Upper lobe of left lung (tissue), 6 donors: ENCODE measurements around the gene EVL. TPM values are rescaled to one million over a fixed set of nuclear protein-coding genes. Genes with fewer than 3 reads are reported as not detected.

ENCODE experiments used
- ATAC-seq, 2 donors: fragments of 200-7000 bp; cut with Tn5 transposase; one replicate each; pipeline ENCODE4 v1.9.1; 2022; ENCODE audit warnings: mild to moderate bottlenecking in 2 of 2, moderate library complexity in 2 of 2; ENCODE audit not compliant: low FRiP score in 2 of 2
- DNase-seq, 2 donors: peaks; one replicate each; pipeline ENCODE4 v3.0.0-alpha.2; 2019 to 2020
- H3K27ac ChIP-seq, 4 donors: fragments of 200-600 bp; sonication (generic); one replicate each; pipeline ENCODE4 v1.5.1; 2016 to 2019
- H3K27me3 ChIP-seq, 4 donors: fragments of 200-600 bp; sonication (generic); one replicate each; pipeline ENCODE4 v1.5.1; 2017 to 2019
- H3K36me3 ChIP-seq, 4 donors: fragments of 200-600 bp; sonication (generic); one replicate each; pipeline ENCODE4 v1.5.1; 2016 to 2019
- H3K4me1 ChIP-seq, 4 donors: fragments of 200-600 bp; sonication (generic); one replicate each; pipeline ENCODE4 v1.5.1; 2018 to 2019
- H3K4me3 ChIP-seq, 4 donors: fragments of 200-600 bp; sonication (generic); one replicate each; pipeline ENCODE4 v1.5.1; 2017 to 2019; ENCODE audit warnings: mild to moderate bottlenecking in 2 of 4, moderate library complexity in 1 of 4
- H3K9me3 ChIP-seq, 4 donors: fragments of 200-600 bp; sonication (generic); one replicate each; pipeline ENCODE4 v1.5.1; 2018 to 2019
- CTCF ChIP-seq, 6 experiments: fragments of 450-650 bp in 4 of 6; fragments of 200-600 bp in 2 of 6; sonication (generic) in 2 of 6; IDR thresholded peaks; one replicate each; pipeline ENCODE4 v1.5.1; 2016 to 2019; ENCODE audit warnings: antibody characterized with exemption in 6 of 6
- EP300 ChIP-seq, 4 donors: sonication (generic); formaldehyde crosslinking; IDR thresholded peaks; one replicate each; pipeline ENCODE4 v1.5.1; 2017; ENCODE audit warnings: antibody characterized with exemption in 4 of 4, control low read depth in 2 of 4
- POLR2A ChIP-seq, 4 donors: fragments of 450-650 bp; IDR thresholded peaks; one replicate each; pipeline ENCODE4 v1.5.1; 2016 to 2017; ENCODE audit warnings: antibody characterized with exemption in 4 of 4, mild to moderate bottlenecking in 2 of 4
- POLR2AphosphoS5 ChIP-seq, 2 donors: sonication (generic); formaldehyde crosslinking; IDR thresholded peaks; one replicate each; pipeline ENCODE4 v1.5.1; 2017; ENCODE audit warnings: antibody characterized with exemption in 2 of 2
- WGBS, 2 donors: methylation state at CpG; one replicate each; pipeline ENCODE4 v1.1.5; 2017 to 2018; 5-methylcytosine and 5-hydroxymethylcytosine counted together
- total RNA-seq, 6 donors: library from RNA; depleted of rRNA in 4 of 6; stranded (reverse); fragments of >200 nt in 4 of 6; gene quantifications; one replicate each; pipeline versions ENCODE4 v1.1.0 to v1.2.1, GENCODE V29; 2016 to 2021
- donor health status: DM: no; HTN: no; CAD: no; lungs with moderate emphysema.
- donor health status: DM: no; HTN: yes; CAD: no; lungs with severe emphysema.

Gene EVL
- 100 to 1,000 TPM in 5 of 6 donors, 10 to 100 TPM in 1; 69.6 to 222 (median 140) TPM for total RNA-seq

- H3K4me1 ChIP-seq, result peaks cover 13 to 43% (median 27%) of the 10 kb centered on the region in 4 donors
- peak within 1 kb of the TSS; percentile 71 to 80 (median 78) for H3K27ac ChIP-seq
- no peaks in the 10 kb centered on the region for H3K36me3 ChIP-seq
- no peaks in the 10 kb centered on the region for H3K9me3 ChIP-seq
- peak within 1 kb of the TSS in 3 of 4 donors; percentile 17 to 33 (median 23) for H3K4me3 ChIP-seq
- DNase-seq, result peak; percentile 64 to 73
- 52 to 70% methylated on average over 6 of the region's 6 CpGs for WGBS, 2 donors
- no peaks in the 10 kb centered on the region for H3K27me3 ChIP-seq
- ATAC-seq, result peak; percentile 51 to 70
- TF ChIP-seq POLR2A (IDR thresholded peaks at IDR 0.05) (peak in 1 of 4 donors; percentile 52), POLR2AphosphoS5 (IDR thresholded peaks at IDR 0.05) (no peak), CTCF (IDR thresholded peaks at IDR 0.05) (no peak)
These were observed at the start of gene EVL for GRCh38 chr14:100065111-100065871. EVL (plus strand) TSS chr14:100065422; CDS start chr14:100065501, 79 bp downstream.

- DNase-seq (no peak), ATAC-seq (no peak)
- no peak for TF ChIP-seq EP300 (IDR thresholded peaks at IDR 0.05)
- no peak for TF ChIP-seq POLR2A (IDR thresholded peaks at IDR 0.05)
- TF ChIP-seq CTCF (IDR thresholded peaks at IDR 0.05), result no peak
- no peak for TF ChIP-seq POLR2AphosphoS5 (IDR thresholded peaks at IDR 0.05)
- WGBS, 2 donors, result 69 to 74% methylated on average over 5 of the region's 5 CpGs
- no peaks in the 10 kb centered on the region for H3K27me3 ChIP-seq
- no peaks in the 10 kb centered on the region for H3K9me3 ChIP-seq
- no peak overlapping the region for H3K4me3 ChIP-seq
- H3K4me1 ChIP-seq, result peaks cover 0 to 17% (median 16%) of the 10 kb centered on the region in 4 donors
- H3K36me3 ChIP-seq, result no peaks in the 10 kb centered on the region
- H3K27ac ChIP-seq, result peak overlapping the region in 1 of 4 donors; percentile 2
These were observed 47.7 kb upstream of the EVL start for GRCh38 chr14:100017553-100017952.

DNA sequence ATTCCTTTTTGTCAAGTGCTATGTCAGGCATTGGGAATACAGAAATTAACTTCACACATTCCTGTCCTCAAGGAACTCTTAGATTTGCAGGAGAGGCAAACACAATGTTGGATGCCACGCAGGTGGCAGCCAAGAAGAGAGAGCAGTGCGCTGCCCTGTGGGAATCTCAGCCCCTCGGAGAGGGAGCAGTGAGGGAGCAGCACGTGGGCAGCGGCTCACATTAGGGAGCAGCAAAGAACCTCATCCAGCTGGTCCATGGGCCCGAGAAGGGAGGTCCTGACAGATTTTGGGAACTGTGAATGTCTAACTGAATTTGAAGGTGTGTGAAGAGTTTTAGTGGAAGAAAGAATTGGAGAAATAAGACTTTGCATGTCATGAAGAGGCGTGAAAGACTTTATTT is 47.2 kb upstream of the EVL start:
- Histone ChIP-seq H3K9me3 (no peaks in the 10 kb centered on the region), H3K36me3 (no peaks in the 10 kb centered on the region), H3K4me1 (peaks cover 0 to 21% (median 16%) of the 10 kb centered on the region in 4 donors), H3K27me3 (no peaks in the 10 kb centered on the region), H3K4me3 (no peak overlapping the region), H3K27ac (peak overlapping the region in 2 of 4 donors; percentile 2 to 27)
- DNase-seq, result no peak
- WGBS, 2 donors, result 81 to 85% methylated on average over 7 of the region's 7 CpGs
- TF ChIP-seq POLR2AphosphoS5 (IDR thresholded peaks at IDR 0.05) (no peak), CTCF (IDR thresholded peaks at IDR 0.05) (no peak), EP300 (IDR thresholded peaks at IDR 0.05) (no peak), POLR2A (IDR thresholded peaks at IDR 0.05) (no peak)
- no peak for ATAC-seq

DNA sequence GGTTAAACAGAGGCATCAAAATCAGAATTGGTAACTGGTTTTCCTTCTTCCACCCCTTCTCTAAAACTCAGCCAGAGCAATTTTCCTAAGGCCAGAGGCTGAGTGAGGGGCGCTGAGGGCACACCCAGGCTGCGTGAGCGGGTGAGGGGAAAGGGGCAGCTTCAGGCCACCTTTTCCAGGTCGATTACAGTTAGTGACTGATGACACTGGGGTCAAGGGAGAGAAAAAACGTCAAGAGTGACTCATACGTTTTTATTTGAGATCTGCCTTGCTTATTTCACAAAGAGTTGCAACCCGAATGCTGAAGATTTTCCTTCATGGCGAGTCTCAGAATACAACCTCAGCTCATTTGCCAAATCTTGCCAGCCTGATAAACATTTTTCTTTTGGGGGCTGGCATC is 46.7 kb upstream of the EVL start:
- DNase-seq, result no peak
- no peaks in the 10 kb centered on the region for H3K36me3 ChIP-seq
- 73 to 80% methylated on average over 8 of the region's 8 CpGs for WGBS, 2 donors
- H3K4me1 ChIP-seq, result peaks cover 0 to 22% (median 16%) of the 10 kb centered on the region in 4 donors
- H3K27ac ChIP-seq, result no peak overlapping the region
- ATAC-seq, result no peak
- no peak overlapping the region for H3K4me3 ChIP-seq
- H3K27me3 ChIP-seq, result no peaks in the 10 kb centered on the region
- no peak for TF ChIP-seq POLR2AphosphoS5 (IDR thresholded peaks at IDR 0.05)
- TF ChIP-seq CTCF (IDR thresholded peaks at IDR 0.05), result no peak
- no peak for TF ChIP-seq POLR2A (IDR thresholded peaks at IDR 0.05)
- no peak for TF ChIP-seq EP300 (IDR thresholded peaks at IDR 0.05)
- H3K9me3 ChIP-seq, result no peaks in the 10 kb centered on the region
